A549 treated with Mapracorat at 1 μM for 4 hours (cell line): Measurements from ENCODE around the gene DOCK11. TPM values are rescaled to one million over a fixed set of nuclear protein-coding genes. Genes with fewer than 3 reads are reported as not detected.

Experiments
- total RNA-seq: library from RNA; stranded (reverse); fragments of 200-300 nt; extraction: Qiagen RNA extraction; gene quantifications from 5 replicates; pipeline ENCODE4 v1.2.3, GENCODE V29; 2022

DOCK11 gene
- total RNA-seq, result 5.7 to 8.4 TPM (median 7.7 TPM) in 5 replicates

GRCh38 chrX:118495061-118495921 is at the start of gene DOCK11:
Gene DOCK11, plus strand, starts transcription at chrX:118495815. Its CDS starts 157 bp downstream, at chrX:118495972.

GRCh38 chrX:118726887-118727685 is 231.5 kb downstream of the DOCK11 start, which contains the start of gene IL13RA1:
Gene IL13RA1, plus strand, starts transcription at chrX:118727606. Its CDS starts 33 bp downstream, at chrX:118727639.

Other genes starting within 250 kb of the DOCK11 start
- gene WDR44, start 149.7 kb upstream of the DOCK11 start, total RNA-seq, result 11.6 to 15.1 TPM (median 14.1 TPM) in 5 replicates
- 48.2 to 59.7 TPM (median 57.8 TPM) in 5 replicates for gene IL13RA1, start 231.8 kb downstream of the DOCK11 start, total RNA-seq